ENCODE results near the gene CLMN.

DNA sequence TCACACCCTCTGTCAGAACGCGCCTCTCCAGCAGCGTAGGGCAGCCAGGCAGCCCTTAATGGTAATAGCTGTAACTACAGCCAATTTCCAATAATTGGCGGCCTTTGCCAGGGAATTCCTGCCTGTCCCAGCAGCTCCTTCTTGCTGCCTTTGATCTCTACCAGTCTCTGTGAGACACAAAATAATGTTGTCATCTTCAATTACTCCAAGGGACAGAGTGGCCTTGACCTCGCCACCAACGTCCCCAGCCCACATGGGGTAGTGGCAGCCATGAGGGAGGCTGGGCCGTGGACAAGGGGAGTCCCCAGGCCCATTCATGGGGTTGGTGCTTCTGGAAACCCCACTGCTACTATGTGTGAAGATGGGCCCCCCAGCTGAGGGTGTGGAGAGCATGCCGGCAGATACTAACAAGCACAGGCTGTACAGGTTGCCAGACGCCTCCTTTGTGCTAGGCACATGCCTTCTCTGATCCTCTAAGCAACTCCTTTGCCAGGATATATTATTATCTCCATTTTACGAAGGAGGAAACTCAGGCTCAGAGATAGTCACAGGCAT lies 17.4 kb upstream of the CLMN start:
- TF ChIP-seq, protein P1, sequence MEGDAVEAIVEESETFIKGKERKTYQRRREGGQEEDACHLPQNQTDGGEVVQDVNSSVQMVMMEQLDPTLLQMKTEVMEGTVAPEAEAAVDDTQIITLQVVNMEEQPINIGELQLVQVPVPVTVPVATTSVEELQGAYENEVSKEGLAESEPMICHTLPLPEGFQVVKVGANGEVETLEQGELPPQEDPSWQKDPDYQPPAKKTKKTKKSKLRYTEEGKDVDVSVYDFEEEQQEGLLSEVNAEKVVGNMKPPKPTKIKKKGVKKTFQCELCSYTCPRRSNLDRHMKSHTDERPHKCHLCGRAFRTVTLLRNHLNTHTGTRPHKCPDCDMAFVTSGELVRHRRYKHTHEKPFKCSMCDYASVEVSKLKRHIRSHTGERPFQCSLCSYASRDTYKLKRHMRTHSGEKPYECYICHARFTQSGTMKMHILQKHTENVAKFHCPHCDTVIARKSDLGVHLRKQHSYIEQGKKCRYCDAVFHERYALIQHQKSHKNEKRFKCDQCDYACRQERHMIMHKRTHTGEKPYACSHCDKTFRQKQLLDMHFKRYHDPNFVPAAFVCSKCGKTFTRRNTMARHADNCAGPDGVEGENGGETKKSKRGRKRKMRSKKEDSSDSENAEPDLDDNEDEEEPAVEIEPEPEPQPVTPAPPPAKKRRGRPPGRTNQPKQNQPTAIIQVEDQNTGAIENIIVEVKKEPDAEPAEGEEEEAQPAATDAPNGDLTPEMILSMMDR (IDR thresholded peaks at IDR 0.05) = no peak
- TF ChIP-seq POLR2AphosphoS5 (IDR thresholded peaks at IDR 0.05) = no peak
